EH (cell line): ENCODE measurements around the gene CAPN15.
"Not testable (repeated sequence)": the region's sequence is repeated elsewhere in the genome, so short reads cannot be mapped to it uniquely, and the experiment has no call there.

Experiments
- DNase-seq: peaks from one replicate; pipeline ENCODE4 v3.0.0-alpha.2; 2015; ENCODE audit warnings: low read depth

CAPN15 gene

GRCh38 chr16:592518-593306, 65.2 kb downstream of the CAPN15 start:
- no peak for DNase-seq

GRCh38 chr16:593406-593805, 65.9 kb downstream of the CAPN15 start:
- DNase-seq: no peak

- DNase-seq: no peak
These were observed 66.3 kb downstream of the CAPN15 start for GRCh38 chr16:593807-594206.

- no peak for DNase-seq
These were observed 67.6 kb downstream of the CAPN15 start for GRCh38 chr16:595094-595528.

DNA sequence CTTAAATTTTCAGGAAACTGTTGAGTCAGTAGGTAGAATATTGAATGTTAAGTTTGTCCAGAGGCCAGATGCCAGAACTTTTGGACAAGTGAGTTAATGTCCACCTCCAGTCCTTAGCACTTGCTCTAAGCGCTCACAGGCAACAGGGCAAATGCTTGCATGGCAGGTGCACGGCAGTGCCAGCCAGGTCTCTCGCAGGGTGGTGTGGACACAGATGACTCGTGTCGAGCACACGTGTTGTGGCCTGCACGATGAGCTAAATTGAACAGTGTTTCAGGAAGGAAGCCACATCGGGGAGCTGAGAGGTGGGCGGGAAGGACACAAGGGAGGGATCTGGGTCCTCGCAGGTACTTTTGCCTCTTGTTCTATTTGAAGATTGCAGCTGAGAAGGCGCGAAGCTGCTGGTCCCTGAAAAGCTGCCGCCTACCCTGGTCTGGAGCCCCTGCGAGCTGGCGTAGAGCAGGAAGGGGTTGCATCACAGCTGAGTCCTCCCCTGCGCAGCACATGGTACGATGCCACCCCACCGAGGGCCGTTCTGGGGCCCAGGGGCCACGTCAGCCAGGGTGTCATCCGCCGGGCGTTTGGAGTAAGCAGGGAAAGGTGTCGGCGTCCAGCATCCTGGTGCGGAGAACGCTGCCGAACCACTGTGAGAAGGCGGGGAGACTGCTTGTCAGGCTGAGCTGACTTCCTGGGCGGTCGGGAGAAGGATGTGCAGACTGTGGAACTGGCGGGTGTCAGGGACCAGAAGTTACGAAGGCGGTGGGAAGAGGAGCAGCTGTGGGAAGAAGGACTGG, 68.6 kb downstream of the CAPN15 start:
- no peak for DNase-seq

- DNase-seq: no peak
These were observed 69.2 kb downstream of the CAPN15 start for GRCh38 chr16:596736-597060.

- DNase-seq: not testable (repeated sequence)
These were observed 70.1 kb downstream of the CAPN15 start for GRCh38 chr16:597655-598054.

DNA sequence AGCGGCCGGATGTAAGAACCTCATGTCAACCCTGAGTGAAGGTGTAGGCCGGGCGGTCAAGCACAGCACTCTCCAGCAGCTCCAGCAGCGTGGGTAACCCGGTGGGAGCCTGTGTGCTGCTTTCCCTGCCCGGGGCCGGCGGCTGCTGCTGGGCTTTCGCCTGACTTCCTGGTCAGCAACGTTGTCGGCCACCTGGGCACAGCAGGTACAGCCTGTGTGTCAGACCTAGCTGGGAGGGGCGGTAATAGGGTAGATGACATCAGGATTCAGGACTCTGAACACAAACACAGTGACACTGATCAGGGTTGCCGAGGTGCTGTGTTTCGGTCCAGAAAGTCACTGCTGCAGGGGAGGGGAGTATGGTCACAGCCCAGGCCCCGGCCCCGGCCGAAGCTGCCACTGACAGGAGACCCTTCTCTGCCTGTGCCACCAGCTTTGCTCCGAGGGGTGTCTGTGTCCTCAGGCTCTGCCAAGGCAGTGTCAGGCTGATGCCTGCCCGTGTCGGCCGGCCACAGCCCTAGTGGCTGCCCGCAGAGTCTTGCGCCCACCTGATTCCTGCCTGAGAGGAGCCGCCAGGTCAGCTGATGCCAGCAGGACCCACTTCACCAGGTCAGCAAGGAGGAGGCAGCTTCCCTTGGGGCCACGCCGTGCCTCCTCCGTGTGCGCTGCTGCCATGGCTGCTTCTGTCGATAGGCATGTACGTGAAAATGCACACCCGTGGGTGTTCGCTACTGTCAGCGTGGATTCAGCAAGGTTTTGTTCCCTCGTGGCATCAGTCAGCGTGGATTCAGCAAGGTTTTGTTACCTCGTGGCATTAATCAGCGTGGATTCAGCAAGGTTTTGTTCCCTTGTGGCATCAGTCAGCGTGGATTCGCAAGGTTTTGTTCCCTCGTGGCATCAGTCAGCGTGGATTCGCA, 71.6 kb downstream of the CAPN15 start:
- no peak for DNase-seq

DNA sequence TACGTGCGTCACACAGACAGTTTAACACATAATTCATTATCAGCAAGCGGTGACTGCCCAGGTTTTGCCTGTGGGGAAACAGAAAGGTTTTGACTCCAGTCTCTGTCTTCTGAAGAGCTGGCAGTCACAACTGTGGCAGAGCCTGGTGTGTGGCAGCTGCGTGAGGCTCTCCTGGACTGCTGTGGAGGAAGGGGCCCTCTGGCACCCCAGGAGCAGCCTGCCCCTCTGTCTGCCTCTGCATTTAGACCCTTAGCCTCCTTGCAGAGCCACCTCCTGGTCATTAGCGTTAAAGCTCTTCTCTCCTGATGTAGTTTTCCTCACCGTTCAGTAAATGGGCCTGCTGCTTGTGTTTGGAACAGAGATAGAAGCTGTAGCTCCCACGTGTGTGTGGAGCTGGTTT, 73.3 kb downstream of the CAPN15 start:
- DNase-seq: peak; percentile 20

- DNase-seq: no peak
These were observed 76.4 kb downstream of the CAPN15 start for GRCh38 chr16:603933-604332.
